Mucosa of gallbladder (tissue), 1 donor: ENCODE data around the gene SLC19A1. TPM values are rescaled to one million over a fixed set of nuclear protein-coding genes. Genes with fewer than 3 reads are reported as not detected.

Experiments used
- DNase-seq: peaks from one replicate; pipeline ENCODE4 v3.0.0-alpha.2; 2020; ENCODE audit warnings: low spot score
- total RNA-seq: library from RNA; stranded (reverse); gene quantifications from one replicate; pipeline ENCODE4 v1.2.1, GENCODE V29; 2021
- donor health status: DM: no; HTN: no; CAD: no.

SLC19A1 gene
- total RNA-seq, 1 donor from 2014 or later: 7.0 TPM

GRCh38 chr21:45479691-45480675 lies 62.3 kb downstream of the SLC19A1 start:
- DNase-seq: no peak

DNA sequence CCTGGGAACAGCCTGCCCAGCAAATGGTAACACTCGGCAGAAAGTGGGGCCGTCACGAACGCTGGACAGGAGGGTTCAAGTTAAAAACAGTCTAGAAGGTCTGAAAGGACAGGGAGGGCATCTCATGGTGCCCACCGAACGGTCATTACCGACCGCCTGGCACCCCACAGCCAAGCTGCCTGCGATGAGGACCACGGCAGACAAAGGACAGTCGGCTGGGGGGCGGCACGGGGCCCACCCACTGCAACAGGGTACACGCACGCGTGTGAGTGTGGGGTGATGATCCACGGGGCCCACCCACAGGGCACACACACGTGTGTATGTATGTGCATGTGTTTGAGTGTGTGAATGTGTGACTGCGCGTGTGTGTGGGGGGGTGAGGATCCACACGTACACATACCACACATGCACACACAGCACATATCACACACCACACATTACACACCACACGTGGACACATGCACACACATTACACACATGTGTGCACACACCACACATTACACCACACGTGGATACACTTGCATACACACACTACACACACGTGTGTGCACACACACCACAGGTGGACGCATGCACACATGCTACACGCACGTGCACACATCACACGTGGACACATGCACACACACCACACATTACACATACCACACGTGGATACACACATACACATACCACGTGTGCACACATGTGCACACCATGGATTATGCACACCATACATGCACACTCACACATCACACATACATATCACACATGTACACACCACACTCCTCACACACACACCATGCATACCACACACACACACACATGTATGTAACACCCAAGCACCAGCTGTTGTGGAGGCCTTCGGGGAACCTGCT lies 63.2 kb downstream of the SLC19A1 start:
- no peak for DNase-seq

GRCh38 chr21:45478115-45478801 lies 64.0 kb downstream of the SLC19A1 start:
- peak; percentile 74 for DNase-seq

DNA sequence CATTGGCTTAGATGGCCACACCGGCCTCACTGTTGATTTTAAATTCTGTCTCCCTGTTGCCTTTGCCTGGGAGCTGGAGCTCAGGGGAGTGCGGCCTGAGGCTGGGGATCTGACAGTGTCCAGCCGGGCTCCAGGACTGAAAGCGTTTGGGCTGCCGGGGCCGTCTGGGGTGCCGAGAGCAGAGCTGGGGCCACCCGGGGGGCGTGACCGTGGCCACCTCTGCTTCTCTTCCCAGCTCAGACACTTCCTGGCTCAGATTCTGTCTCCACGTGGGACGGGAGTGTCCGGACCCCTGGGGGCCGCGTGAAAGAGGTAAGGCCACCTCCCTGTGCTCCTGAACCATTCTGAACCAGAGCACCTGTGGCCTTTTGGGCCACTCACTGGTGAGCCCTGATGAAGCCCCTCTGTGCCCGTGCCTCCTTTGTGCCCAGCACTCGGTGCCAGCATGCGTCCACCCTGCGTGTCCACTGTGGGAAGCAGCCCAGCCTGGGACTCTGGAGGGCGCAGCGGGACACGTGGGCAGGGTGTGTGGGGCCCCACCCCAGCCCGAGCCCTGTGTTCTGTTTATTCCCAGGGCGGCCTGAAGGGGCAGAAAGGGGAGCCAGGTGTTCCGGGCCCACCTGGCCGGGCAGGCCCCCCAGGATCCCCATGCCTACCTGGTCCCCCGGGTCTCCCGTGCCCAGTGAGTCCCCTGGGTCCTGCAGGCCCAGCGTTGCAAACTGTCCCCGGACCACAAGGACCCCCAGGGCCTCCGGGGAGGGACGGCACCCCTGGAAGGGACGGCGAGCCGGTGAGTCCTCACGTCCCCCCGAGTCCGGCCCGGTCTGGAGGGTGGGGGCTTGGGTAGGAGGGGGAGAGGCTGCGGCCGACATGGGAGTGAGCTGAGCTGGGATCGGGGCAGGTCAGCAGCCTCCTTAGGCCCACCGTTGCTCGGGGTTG lies 64.8 kb downstream of the SLC19A1 start:
- no peak for DNase-seq

DNA sequence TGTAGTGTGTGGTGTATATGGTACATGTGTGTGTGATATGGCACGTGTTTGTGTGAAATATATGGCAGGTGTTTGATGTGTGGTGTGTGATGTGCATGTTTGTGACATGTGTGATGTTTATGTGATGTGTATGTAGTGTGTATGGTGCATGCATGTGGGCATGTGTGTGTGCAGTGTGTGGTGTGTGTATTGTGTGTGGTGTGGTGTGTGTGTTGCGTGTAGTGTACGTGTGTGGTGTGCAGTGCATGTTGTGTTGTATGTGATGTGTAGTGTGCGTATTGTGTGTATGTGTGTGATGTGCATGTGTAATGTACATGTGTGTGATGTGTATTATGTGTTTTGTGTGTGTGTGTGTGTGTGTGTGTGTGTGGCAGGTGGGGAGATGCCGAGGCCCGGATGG lies 65.7 kb downstream of the SLC19A1 start:
- no peak for DNase-seq

DNA sequence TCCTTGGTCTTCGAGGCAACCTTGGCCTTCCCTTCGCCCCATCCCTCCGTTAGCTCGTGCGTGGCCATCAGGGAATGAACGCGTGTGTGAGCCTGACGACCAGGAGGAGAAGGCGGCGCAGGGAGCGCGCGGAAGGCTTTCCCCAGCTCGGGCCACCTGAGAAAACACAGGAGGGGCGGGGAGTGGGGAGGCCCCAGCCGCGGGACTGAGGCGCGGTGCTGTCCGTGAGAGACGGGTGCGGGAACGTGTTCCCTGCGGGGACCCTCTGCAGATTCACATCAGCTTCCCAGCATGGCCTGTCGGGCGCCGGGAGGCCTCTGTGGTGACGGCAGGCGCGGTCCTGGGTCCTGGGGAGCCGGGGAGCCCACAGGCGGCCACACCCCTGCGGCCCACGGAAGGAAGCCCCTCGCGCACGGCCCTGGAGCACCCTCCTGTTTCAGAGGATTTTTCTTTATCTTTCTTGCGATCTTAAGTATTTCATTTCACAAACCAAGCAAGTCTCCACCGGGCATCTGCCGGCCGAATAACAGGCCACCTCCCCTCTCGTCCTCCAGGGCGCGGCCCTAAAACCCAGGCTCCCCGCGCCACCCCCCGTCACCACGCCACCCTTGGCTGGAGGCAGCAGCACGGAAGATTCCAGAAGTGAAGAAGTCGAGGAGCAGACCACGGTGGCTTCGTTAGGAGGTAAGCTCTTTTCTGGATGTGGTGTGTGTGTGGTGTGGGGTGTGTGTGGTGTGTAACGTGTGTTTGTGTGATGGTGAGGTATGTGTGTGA lies 66.3 kb downstream of the SLC19A1 start:
- no peak for DNase-seq

GRCh38 chr21:45475004-45475685 lies 67.1 kb downstream of the SLC19A1 start:
- no peak for DNase-seq

DNA sequence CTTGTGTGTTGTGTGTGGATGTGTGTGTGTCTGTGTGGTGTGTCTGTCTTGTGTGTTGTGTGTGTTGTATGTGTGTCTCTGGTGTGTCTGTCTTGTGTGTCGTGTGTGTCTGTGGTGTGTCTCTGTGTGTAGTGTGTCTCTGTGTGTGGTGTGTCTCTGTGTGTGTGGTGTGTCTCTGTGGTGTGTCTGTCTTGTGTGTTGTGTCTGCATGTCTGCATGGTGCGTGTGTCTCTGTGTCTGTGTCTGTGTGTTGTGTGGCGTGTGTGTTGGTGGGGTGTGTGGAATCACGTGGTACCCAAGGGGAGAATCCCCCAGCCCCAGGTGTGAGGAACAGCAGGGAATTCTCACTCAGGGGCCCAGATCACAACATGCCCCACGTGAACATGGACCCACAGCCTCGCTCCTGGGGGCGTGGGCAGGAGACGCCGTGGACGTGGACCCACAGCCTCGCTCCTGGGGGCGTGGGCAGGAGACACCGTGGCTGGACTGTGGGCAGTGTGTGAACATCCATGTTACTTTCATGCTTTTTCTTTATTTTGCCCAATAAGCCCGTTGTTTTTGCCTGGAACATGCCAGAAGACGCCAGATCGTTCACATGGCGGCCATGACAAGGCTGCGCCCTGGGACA lies 67.8 kb downstream of the SLC19A1 start:
- DNase-seq: no peak

DNA sequence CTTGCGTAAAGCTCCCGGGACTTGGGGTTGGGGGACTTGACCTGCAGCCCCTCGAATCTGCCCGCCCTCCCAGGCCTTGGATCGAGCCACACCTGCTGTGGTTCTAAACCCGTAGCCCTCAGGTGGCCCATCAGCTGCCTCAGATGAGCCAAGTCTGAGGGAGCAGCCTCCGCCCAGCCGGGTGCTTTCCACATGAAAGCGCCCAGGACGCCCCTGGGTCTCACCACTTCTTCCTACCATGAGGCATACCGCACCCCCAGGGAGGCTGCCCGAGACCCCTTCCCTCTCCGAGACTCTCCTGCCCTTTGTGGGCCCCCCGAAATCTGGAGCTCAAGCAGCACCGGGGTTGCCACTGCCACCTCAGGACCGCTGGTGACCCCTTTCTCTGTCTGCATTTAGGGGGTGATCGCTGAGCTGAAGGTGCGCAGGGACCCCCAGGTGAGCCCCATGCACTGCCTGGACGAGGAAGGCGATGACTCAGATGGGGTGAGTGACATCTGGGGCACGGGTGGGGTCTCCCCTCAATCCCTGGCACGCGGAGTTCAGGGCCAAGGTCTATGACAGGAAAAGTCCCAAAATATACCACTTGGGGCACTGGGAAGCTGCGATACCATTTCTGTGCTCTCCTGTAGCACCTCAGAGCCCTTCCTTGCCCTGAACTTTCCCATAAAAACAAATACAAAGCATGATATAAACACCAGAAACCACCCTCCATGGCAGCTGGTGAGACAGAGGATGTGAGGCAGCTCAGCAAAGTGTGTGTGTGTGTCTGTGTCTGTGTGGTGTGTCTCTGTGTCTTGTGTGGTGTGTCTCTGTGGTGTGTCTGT lies 68.5 kb downstream of the SLC19A1 start:
- DNase-seq: no peak

DNA sequence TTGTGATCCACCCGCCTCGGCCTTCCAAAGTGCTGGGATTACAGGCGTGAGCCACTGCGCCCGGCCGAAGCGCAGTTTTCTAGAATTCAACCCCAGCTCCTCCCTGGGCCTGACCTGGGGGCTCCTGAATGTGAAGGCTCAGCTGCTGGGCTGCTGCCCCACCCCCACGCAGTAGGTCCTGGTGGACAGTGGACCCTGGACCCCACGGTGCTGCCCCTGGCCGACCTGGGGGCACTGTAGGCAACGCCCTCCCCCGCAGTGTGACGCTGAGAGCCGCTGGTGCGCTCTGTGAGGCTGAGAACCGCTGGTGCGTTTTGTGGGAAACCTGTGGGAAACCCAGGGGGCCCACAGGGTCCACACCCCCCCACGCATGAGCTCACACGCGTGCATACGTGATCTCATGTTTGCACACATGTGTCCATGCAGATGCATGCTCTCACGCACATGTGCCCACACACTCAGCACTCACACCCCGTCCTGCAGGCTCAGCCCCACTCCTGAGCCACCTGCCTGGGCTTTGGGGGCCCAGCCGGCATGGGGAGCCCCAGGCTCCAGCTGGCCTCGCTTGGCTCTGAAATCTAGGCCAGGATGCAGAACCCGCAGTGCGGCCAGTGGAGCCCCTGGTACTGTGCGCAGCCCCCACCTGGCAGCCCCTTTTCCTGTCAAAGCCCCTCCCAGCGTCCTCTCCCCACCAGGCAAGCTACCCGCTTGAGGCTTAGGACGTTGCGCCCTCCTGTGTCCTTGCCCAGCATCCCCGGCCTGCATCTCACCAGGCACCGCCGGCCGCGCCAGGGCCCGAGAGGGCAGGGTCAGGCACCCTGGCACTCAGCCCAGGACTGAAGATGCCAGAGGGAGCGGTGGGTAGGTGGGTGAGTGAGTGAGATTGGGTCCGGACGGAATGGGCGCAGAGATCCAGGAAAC lies 69.5 kb downstream of the SLC19A1 start:
- DNase-seq: no peak

DNA sequence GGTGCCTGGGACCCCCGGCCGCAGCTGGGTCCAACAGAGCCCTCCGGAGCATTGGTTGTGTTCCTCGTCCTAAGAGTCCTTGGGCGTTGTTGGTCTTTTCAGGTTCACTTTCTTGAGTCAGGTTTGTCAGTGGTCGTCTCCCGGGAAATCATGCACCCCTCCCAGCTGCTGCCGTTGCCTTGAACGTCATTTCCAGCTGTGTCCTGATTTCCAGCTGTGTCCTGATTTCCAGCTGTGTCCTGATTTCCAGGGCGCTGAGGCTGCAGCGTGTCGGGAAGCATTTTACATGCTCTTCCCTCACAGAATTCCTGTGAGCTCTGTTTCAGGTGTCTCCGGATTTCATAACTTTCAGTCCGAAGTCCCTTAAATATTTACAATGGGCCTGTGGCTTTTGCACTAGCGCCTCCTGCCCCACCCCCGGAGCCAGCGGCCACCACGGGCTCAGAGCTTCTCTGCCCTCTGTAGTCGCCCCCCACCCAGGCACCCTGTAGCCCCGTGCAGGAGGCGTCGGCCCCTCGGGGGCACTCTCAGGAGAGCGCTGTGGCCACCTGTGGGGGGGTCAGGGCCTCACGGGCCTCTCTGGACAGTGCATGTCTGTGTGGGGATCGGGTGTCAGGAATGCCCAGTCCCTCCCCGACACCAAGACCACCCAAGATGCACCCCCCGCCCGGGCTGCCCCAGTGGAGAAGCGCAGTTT lies 70.6 kb downstream of the SLC19A1 start:
- DNase-seq: peak; percentile 41

- DNase-seq: no peak
These were observed 71.3 kb downstream of the SLC19A1 start for GRCh38 chr21:45470773-45471524.

DNA sequence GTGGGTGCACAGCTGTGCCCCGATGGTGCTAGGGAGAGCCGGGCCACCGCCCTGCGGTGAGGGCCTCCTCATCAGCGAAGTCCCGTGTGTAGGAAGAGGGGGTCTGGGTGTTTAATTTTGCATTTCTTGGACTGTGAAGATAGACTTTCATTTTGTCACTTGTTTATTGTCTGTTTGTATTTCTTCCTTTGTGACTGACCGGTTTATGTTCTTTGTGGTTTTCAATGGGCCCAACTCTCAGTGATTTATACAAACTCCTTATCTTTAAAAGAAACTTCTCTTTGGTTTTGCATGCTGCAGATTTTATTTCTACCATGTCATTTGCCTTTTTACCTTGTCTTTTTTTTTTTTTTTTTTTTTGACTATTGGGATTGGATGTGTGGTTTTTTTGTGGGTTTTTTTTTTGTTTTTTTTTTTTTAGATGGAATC lies 72.1 kb downstream of the SLC19A1 start:
- no peak for DNase-seq

GRCh38 chr21:45469273-45470086 lies 72.8 kb downstream of the SLC19A1 start:
- no peak for DNase-seq

- DNase-seq: no peak
These were observed 73.3 kb downstream of the SLC19A1 start for GRCh38 chr21:45468971-45469272.
